Lower leg skin (tissue), 4 donors: ENCODE measurements around the gene LSMEM2. TPM values are rescaled to one million over a fixed set of nuclear protein-coding genes. Genes with fewer than 3 reads are reported as not detected.
A peak's percentile ranks its signal among the peaks of the same experiment; 100 is the strongest.

Source experiments
- DNase-seq, 2 donors: peaks; one replicate each; pipeline ENCODE4 v3.0.0-alpha.2; 2019; ENCODE audit warnings: low spot score in 2 of 2
- H3K4me3 ChIP-seq: fragments of 200-600 bp; sonication (generic); 2 replicates; pipeline ENCODE4 v1.5.1; 2017; ENCODE audit warnings: mild to moderate bottlenecking, low read depth; ENCODE audit not compliant: poor library complexity, severe bottlenecking
- POLR2A ChIP-seq, 2 donors: fragments of 450-650 bp; IDR thresholded peaks; one replicate each; pipeline ENCODE4 v1.6.1; 2016 to 2017; ENCODE audit warnings: antibody characterized with exemption in 2 of 2, mild to moderate bottlenecking in 1 of 2, moderate library complexity in 1 of 2
- WGBS, 2 donors: methylation state at CpG; one replicate each; pipeline ENCODE4 v1.1.5; 2018; 5-methylcytosine and 5-hydroxymethylcytosine counted together
- intact Hi-C: fragments of 100-400 bp; cut with DNase I; formaldehyde crosslinking; loops from one replicate; pipeline ENCODE4 v1.15.0; 2023; ENCODE audit warnings: low total_unique reads
- total RNA-seq, 4 donors: library from RNA; depleted of rRNA; stranded (reverse); fragments of >200 nt; gene quantifications; one replicate each; pipeline ENCODE4 v1.1.0, GENCODE V29; 2016
- TF ChIP-seq, protein P1 (sequence below), 3 donors: fragments of 450-650 bp; IDR thresholded peaks; one replicate each; pipeline ENCODE4 v1.5.1; 2016; ENCODE audit warnings: antibody characterized with exemption in 3 of 3, mild to moderate bottlenecking in 3 of 3, moderate library complexity in 2 of 3

The LSMEM2 gene
- total RNA-seq, 4 donors from 2014 or later: 0.37 to 0.62 TPM; not detected in 2

GRCh38 chr3:50293079-50293801 is 14.4 kb downstream of the LSMEM2 start:
- TF ChIP-seq, protein P1, sequence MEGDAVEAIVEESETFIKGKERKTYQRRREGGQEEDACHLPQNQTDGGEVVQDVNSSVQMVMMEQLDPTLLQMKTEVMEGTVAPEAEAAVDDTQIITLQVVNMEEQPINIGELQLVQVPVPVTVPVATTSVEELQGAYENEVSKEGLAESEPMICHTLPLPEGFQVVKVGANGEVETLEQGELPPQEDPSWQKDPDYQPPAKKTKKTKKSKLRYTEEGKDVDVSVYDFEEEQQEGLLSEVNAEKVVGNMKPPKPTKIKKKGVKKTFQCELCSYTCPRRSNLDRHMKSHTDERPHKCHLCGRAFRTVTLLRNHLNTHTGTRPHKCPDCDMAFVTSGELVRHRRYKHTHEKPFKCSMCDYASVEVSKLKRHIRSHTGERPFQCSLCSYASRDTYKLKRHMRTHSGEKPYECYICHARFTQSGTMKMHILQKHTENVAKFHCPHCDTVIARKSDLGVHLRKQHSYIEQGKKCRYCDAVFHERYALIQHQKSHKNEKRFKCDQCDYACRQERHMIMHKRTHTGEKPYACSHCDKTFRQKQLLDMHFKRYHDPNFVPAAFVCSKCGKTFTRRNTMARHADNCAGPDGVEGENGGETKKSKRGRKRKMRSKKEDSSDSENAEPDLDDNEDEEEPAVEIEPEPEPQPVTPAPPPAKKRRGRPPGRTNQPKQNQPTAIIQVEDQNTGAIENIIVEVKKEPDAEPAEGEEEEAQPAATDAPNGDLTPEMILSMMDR (IDR thresholded peaks at IDR 0.05): no peak
- no peak for TF ChIP-seq POLR2A (IDR thresholded peaks at IDR 0.05)
- WGBS, 2 donors: 73 to 78% methylated on average over 10 to 12 of the region's 12 CpGs
- H3K4me3 ChIP-seq: no peak overlapping the region
- intact Hi-C loops: no loop called here
- DNase-seq: peak in 1 of 2 donors; percentile 88

DNA sequence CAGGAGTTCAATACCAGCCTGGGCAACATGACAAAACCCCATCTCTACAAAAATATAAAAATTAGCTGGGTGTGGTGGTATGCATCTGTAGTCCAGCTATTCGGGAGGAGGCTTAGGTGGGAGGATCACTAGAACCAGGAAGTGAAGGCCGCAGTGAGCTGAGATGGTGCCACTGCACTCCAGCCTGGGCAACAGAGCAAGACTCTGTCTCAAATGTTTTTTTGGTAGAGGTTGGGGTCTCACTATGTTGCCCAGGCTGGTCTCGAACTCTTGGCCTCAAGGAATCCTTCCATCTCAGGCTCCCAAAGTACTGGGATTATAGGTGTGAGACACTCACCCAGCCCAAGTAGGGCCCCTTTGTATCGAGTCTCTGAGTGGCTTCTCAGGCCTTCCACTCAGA is 15.2 kb downstream of the LSMEM2 start:
- no peak for DNase-seq
- 83 to 89% methylated on average over 4 of the region's 4 CpGs for WGBS, 2 donors
- TF ChIP-seq POLR2A (IDR thresholded peaks at IDR 0.05): no peak
- TF ChIP-seq, protein P1 (IDR thresholded peaks at IDR 0.05): no peak
- no peak overlapping the region for H3K4me3 ChIP-seq
- intact Hi-C loops: no loop called here

GRCh38 chr3:50294492-50295403 is 15.9 kb downstream of the LSMEM2 start:
- no peak for DNase-seq
- TF ChIP-seq POLR2A (IDR thresholded peaks at IDR 0.05): no peak
- TF ChIP-seq, protein P1 (IDR thresholded peaks at IDR 0.05): no peak
- WGBS, 2 donors: 92% methylated on average over 11 to 18 of the region's 22 CpGs
- no peak overlapping the region for H3K4me3 ChIP-seq
- intact Hi-C loops: no loop called here

- 86 to 90% methylated on average over 8 of the region's 8 CpGs for WGBS, 2 donors
- no peak overlapping the region for H3K4me3 ChIP-seq
- DNase-seq: no peak
- TF ChIP-seq, protein P1 (IDR thresholded peaks at IDR 0.05): no peak
- no peak for TF ChIP-seq POLR2A (IDR thresholded peaks at IDR 0.05)
- intact Hi-C loops: no loop called here
Observed at GRCh38 chr3:50295553-50296431, 16.9 kb downstream of the LSMEM2 start.

- no peak for DNase-seq
- TF ChIP-seq, protein P1 (IDR thresholded peaks at IDR 0.05): no peak
- TF ChIP-seq POLR2A (IDR thresholded peaks at IDR 0.05): no peak
- H3K4me3 ChIP-seq: no peak overlapping the region
- WGBS, 2 donors: 83 to 89% methylated on average over 7 to 15 of the region's 18 CpGs
- intact Hi-C loops: no loop called here
Observed at GRCh38 chr3:50296721-50297383, 18.0 kb downstream of the LSMEM2 start.
